Epithelial cell of proximal tubule (primary cell): ENCODE measurements around the gene DOCK9. TPM values are rescaled to one million over a fixed set of nuclear protein-coding genes. Genes with fewer than 3 reads are reported as not detected.

Source experiments
- DNase-seq: peaks from one replicate; pipeline ENCODE4 v3.0.0-alpha.2; 2011; ENCODE audit warnings: low read depth
- H3K4me3 ChIP-seq: 2 replicates; pipeline ENCODE4 v1.5.1; 2011; ENCODE audit warnings: low read depth, mild to moderate bottlenecking, low read length
- CTCF ChIP-seq: conservative IDR thresholded peaks from 2 replicates; pipeline ENCODE4 v1.5.1; 2012; ENCODE audit warnings: low read depth, mild to moderate bottlenecking, low read length
- total RNA-seq: library from RNA; depleted of rRNA; stranded (reverse); fragments of >200 nt; gene quantifications from 2 replicates; pipeline ENCODE4 v1.2.3, GENCODE V29; 2015

Gene DOCK9
- total RNA-seq, 1 donor from 2014 or later: 37.6 TPM

DNA sequence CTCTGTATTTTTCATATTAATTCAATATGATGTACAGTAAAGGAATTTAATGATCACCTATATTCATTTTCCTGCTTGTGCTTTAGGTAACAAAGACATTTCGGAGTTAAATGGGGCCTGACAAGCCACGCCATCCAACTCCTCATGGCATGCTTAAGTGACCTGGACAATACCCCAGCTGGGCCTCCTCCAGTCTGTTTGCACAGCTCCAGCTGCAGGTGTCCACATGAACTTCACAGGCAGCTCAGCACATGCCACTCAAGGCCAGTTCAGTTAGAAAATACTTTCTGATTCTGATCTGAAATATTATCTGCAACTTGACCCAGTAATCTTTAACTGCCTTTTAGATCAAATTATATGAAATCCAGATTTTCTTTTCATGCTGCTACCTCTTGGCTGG lies 135.8 kb downstream of the DOCK9 start:
- TF ChIP-seq CTCF: no peak
- no peak for DNase-seq
- H3K4me3 ChIP-seq: no peak overlapping the region

- no peak for DNase-seq
- peak; percentile 89 for TF ChIP-seq CTCF
Observed at GRCh38 chr13:98839856-98840769, 137.8 kb downstream of the DOCK9 start.

DNA sequence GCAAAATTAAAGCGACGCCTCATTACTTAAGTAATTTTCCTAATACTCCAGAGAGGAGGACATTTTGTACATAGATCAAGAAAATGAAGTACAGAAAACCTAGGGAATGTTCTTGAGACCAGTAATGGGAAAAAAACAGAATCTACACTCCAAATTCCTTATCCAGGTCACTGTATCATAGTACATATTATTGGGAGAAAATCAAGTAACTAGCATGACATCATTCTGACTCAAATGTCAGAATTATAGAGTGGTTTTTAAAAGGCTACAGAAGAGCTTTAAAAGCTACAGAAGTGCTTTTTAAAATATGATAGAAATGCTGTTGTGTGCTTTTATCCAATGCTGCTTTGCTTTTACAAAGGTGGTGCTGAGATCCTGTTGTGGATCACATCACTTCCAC lies 139.1 kb downstream of the DOCK9 start:
- no peak for TF ChIP-seq CTCF
- no peak overlapping the region for H3K4me3 ChIP-seq
- no peak for DNase-seq

More at GRCh38 chr13:98839856-98840769, 137.8 kb downstream of the DOCK9 start:
- H3K4me3 ChIP-seq: no peak overlapping the region

DNA sequence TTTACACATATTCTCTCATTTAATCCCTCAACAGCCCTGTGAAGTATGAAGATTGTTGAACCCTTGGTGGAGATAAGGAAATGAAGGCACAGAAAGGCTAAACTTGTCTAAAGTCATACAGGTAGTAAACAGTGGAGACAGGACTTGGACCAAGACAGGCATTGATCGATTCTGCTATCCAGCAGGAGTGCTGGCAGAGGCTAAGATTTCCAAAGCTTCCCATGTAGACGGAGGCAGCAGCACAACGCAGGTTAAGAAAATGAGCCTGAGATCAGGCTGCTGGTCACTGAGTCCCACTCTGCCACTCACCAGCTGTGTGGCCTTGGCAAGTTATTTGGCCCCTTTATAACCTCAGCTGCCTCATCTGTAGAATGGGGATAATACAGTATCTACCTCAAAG lies 140.0 kb downstream of the DOCK9 start:
- no peak for TF ChIP-seq CTCF
- H3K4me3 ChIP-seq: no peak overlapping the region
- DNase-seq: no peak

DNA sequence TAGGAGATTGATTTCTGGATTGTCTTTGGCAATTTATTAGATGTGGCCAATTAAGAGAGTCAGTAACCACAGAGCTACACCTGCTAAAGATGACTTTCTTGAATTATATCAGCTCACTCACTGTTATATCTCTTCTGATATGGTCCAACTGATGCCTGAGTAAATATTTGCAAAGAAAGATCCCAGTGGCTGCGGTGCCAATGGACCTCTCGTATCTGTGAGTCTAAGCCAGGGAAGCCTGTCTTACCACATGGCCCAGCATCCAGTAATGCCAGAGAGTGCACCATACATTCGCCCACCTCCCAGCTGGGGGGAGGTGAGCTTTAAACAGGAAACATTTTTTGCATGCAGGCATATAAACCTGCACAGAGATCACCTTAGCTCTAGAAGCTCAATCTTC lies 142.7 kb downstream of the DOCK9 start:
- H3K4me3 ChIP-seq: no peak overlapping the region
- DNase-seq: no peak
- no peak for TF ChIP-seq CTCF

- no peak for TF ChIP-seq CTCF
- DNase-seq: no peak
- no peak overlapping the region for H3K4me3 ChIP-seq
Observed at GRCh38 chr13:98834254-98834960, 143.5 kb downstream of the DOCK9 start.
